Adrenal gland (tissue), 5 donors: ENCODE results near the gene NUP62CL.

Experiments
- CTCF ChIP-seq, 6 experiments: fragments of 450-650 bp in 4 of 6; fragments of 200-600 bp in 2 of 6; sonication (generic) in 1 of 6; IDR thresholded peaks; 1 replicate in 5 of 6; 2 replicates in 1 of 6; pipeline versions ENCODE4 v1.5.1 to v1.8.0; 2016 to 2021; ENCODE audit warnings: antibody characterized with exemption in 6 of 6, mild to moderate bottlenecking in 2 of 6, moderate library complexity in 1 of 6
- POLR2A ChIP-seq, 2 donors: fragments of 450-650 bp; IDR thresholded peaks; one replicate each; pipeline ENCODE4 v1.6.1; 2017; ENCODE audit warnings: antibody characterized with exemption in 2 of 2, mild to moderate bottlenecking in 2 of 2, moderate library complexity in 1 of 2
- donor health status: DM: no; HTN: no; CAD: no.

GRCh38 chrX:107119283-107119682, 87.0 kb downstream of the NUP62CL start:
- TF ChIP-seq POLR2A (IDR thresholded peaks at IDR 0.05) (no peak), CTCF (IDR thresholded peaks at IDR 0.05) (no peak)
